HepG2 (cell line): Measurements from ENCODE around the gene PANX1. TPM values are rescaled to one million over a fixed set of nuclear protein-coding genes. Genes with fewer than 3 reads are reported as not detected.

Source experiments
- AGO2 ChIP-seq: fragments of 200-400 bp; formaldehyde crosslinking; optimal IDR thresholded peaks from 2 replicates; pipeline ENCODE3; 2017; ENCODE audit warnings: mild to moderate bottlenecking, low read depth, low read length, moderate library complexity
- CC2D1A ChIP-seq: sonication (generic); formaldehyde crosslinking; IDR thresholded peaks from 2 replicates; pipeline ENCODE4 v1.8.1; 2023; ENCODE audit warnings: mild to moderate bottlenecking, missing genetic modification reagents
- KLF16 ChIP-seq, 2 experiments: sonication (generic) in 1 of 2; formaldehyde crosslinking in 1 of 2; IDR thresholded peaks; 2 replicates each; pipeline versions ENCODE4 v1.6.1 to v1.8.0; 2016 to 2023; ENCODE audit warnings: missing genetic modification reagents in 2 of 2, missing compliant biosample characterization in 1 of 2
- MAFK ChIP-seq, 2 experiments: IDR thresholded peaks in 1 of 2; conservative IDR thresholded peaks in 1 of 2; 2 replicates each; pipeline ENCODE4 v1.6.1; 2011; ENCODE audit warnings: improper control_type of control experiment in 2 of 2, low read length in 2 of 2
- MYC ChIP-seq: sonication (generic); formaldehyde crosslinking; IDR thresholded peaks from 2 replicates; pipeline ENCODE4 v1.9.0; 2021; ENCODE audit warnings: missing genetic modification reagents, borderline replicate concordance
- NCOA2 ChIP-seq: sonication (generic); formaldehyde crosslinking; IDR thresholded peaks from 2 replicates; pipeline ENCODE4 v1.8.0; 2022; ENCODE audit warnings: inconsistent platforms
- NFKB2 ChIP-seq: sonication (generic); formaldehyde crosslinking; IDR thresholded peaks from 2 replicates; pipeline ENCODE4 v1.4.0; 2020; ENCODE audit warnings: missing genetic modification reagents, borderline replicate concordance
- PHF8 ChIP-seq: sonication (generic); formaldehyde crosslinking; IDR thresholded peaks from 2 replicates; pipeline ENCODE4 v1.5.0; 2020; ENCODE audit warnings: missing genetic modification reagents
- RNF2 ChIP-seq: fragments of 450-650 bp; conservative IDR thresholded peaks from 2 replicates; pipeline ENCODE4 v1.6.1; 2016; ENCODE audit warnings: low read depth
- SNAPC2 ChIP-seq: sonication (generic); formaldehyde crosslinking; IDR thresholded peaks from 2 replicates; pipeline ENCODE4 v1.8.1; 2022; ENCODE audit warnings: mild to moderate bottlenecking, missing genetic modification reagents
- SYNCRIP ChIP-seq: fragments of 200-400 bp; formaldehyde crosslinking; IDR thresholded peaks from 2 replicates; pipeline ENCODE4 v1.6.1; 2018; ENCODE audit warnings: mild to moderate bottlenecking, low read depth, low read length; ENCODE audit not compliant: insufficient read depth
- TOPORS ChIP-seq: sonication (generic); formaldehyde crosslinking; IDR thresholded peaks from 2 replicates; pipeline ENCODE4 v1.8.0; 2023; ENCODE audit warnings: mild to moderate bottlenecking, missing genetic modification reagents
- ZBTB20 ChIP-seq: sonication (generic); formaldehyde crosslinking; IDR thresholded peaks from 2 replicates; pipeline ENCODE4 v1.8.1; 2023; ENCODE audit warnings: missing genetic modification reagents, low read depth, mild to moderate bottlenecking, borderline replicate concordance
- ZNF253 ChIP-seq: sonication (generic); formaldehyde crosslinking; IDR thresholded peaks from 2 replicates; pipeline ENCODE4 v1.8.0; 2022; ENCODE audit warnings: mild to moderate bottlenecking, missing genetic modification reagents, borderline replicate concordance
- polyA plus RNA-seq, 8 experiments: library from polyadenylated mRNA; depleted of rRNA in 3 of 8; stranded (reverse) in 7 of 8; unstranded in 1 of 8; fragments of >200 nt; fragmentation: Illumina TruSeq in 4 of 8; extraction: Trizol in 4 of 8; gene quantifications; 2 replicates each; pipeline versions ENCODE4 v1.2.1 to v1.2.3, GENCODE V29; 2011 to 2016; ENCODE audit warnings: low read depth in 4 of 8, missing spikeins in 1 of 8, mixed read lengths in 1 of 8; ENCODE audit not compliant: insufficient read depth in 1 of 8
- total RNA-seq, 5 experiments: library from RNA; depleted of rRNA; stranded (reverse); fragments of >200 nt; fragmentation: Illumina TruSeq; extraction: Trizol; gene quantifications; 2 replicates each; pipeline ENCODE4 v1.2.3, GENCODE V29; 2016; ENCODE audit warnings: low read depth in 1 of 5
- TF ChIP-seq, protein P1 (sequence below), 2 experiments: fragments of 450-650 bp in 1 of 2; sonication (generic) in 1 of 2; formaldehyde crosslinking; IDR thresholded peaks; 2 replicates each; pipeline versions ENCODE4 v1.5.0 to v1.8.0; 2020 to 2022; ENCODE audit warnings: mild to moderate bottlenecking in 1 of 2, missing genetic modification reagents in 1 of 2
- TF ChIP-seq, protein P2 (sequence below): sonication (generic); formaldehyde crosslinking; IDR thresholded peaks from 2 replicates; pipeline ENCODE4 v1.5.0; 2020; ENCODE audit warnings: missing genetic modification reagents
- TF ChIP-seq, protein P3 (sequence below): sonication (generic); formaldehyde crosslinking; IDR thresholded peaks from 2 replicates; pipeline ENCODE4 v1.4.0; 2020; ENCODE audit warnings: missing genetic modification reagents
- TF ChIP-seq, protein P4 (sequence below): sonication (generic); formaldehyde crosslinking; IDR thresholded peaks from 2 replicates; pipeline ENCODE4 v1.5.0; 2020; ENCODE audit warnings: mild to moderate bottlenecking, missing genetic modification reagents, borderline replicate concordance
- TF ChIP-seq, protein P5 (sequence below): sonication (generic); formaldehyde crosslinking; IDR thresholded peaks from 2 replicates; pipeline ENCODE4 v1.5.0; 2020; ENCODE audit warnings: mild to moderate bottlenecking, missing genetic modification reagents

Gene PANX1
- total and polyA plus RNA-seq, 2 of the 13 experiments (the other 11 are each of a cell fraction or from before 2014, with no cell fraction given), result 8.3 to 24.8 TPM

DNA sequence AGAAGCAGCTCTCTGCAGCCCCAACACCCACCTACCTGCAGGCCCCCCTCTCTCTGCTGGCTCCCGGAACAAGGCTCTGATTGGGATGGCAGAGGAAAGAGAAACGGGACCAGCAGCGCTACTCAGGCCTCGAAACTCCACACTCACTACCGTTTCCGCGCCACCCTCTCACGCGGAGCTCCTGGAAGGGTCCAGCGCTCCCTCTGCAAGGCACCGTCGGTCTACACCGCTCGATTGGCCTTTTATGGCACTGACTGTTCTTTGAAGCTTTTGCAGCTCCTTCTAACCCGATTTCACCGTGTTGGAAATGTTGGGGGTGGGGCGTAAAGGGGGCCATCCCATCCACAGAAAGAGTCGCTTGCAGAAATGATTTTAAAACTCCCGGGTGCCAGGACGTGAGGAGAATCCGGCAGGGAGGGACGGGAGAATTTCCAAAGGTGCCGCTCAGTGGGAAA, 323 bp upstream of the PANX1 start (continued):
- TF ChIP-seq, protein P1, sequence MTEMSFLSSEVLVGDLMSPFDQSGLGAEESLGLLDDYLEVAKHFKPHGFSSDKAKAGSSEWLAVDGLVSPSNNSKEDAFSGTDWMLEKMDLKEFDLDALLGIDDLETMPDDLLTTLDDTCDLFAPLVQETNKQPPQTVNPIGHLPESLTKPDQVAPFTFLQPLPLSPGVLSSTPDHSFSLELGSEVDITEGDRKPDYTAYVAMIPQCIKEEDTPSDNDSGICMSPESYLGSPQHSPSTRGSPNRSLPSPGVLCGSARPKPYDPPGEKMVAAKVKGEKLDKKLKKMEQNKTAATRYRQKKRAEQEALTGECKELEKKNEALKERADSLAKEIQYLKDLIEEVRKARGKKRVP (CRISPR knock-in tag; IDR thresholded peaks at IDR 0.05), result peak in 1 of 2 experiments; percentile 52; a peak in 1 of 4 replicates
- TF ChIP-seq NCOA2 (CRISPR knock-in tag) (no peak), ZBTB20 (CRISPR knock-in tag) (no peak), PHF8 (CRISPR knock-in tag) (no peak), CC2D1A (CRISPR knock-in tag) (no peak), AGO2 (no peak), SYNCRIP (no peak), SNAPC2 (CRISPR knock-in tag) (no peak), KLF16 (CRISPR knock-in tag; IDR thresholded peaks at IDR 0.05) (no peak), MYC (CRISPR knock-in tag) (no peak), TOPORS (CRISPR knock-in tag) (no peak), ZNF253 (0 out of 2 replicates have a peak, but pooled peaks have one; percentile 39), RNF2 (no peak), NFKB2 (no peak; the same call in 1 of the 2 replicates), MAFK (conservative IDR thresholded peaks at IDR 0.05 in 1 of 2, IDR thresholded peaks at IDR 0.05 in 1 of 2; ENCODE audit: low read length in 2 of 2) (no peak)
- TF ChIP-seq, protein P2, sequence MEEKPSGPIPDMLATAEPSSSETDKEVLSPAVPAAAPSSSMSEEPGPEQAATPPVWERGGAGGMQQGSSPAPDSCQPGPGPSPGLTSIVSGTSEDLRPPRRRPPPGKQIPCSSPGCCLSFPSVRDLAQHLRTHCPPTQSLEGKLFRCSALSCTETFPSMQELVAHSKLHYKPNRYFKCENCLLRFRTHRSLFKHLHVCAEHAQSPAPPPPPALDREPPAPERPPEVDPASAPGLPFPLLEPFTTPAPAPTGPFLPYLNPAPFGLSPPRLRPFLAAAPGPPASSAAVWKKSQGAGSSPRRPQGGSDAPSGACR (CRISPR knock-in tag), result no peak
- TF ChIP-seq, protein P3, sequence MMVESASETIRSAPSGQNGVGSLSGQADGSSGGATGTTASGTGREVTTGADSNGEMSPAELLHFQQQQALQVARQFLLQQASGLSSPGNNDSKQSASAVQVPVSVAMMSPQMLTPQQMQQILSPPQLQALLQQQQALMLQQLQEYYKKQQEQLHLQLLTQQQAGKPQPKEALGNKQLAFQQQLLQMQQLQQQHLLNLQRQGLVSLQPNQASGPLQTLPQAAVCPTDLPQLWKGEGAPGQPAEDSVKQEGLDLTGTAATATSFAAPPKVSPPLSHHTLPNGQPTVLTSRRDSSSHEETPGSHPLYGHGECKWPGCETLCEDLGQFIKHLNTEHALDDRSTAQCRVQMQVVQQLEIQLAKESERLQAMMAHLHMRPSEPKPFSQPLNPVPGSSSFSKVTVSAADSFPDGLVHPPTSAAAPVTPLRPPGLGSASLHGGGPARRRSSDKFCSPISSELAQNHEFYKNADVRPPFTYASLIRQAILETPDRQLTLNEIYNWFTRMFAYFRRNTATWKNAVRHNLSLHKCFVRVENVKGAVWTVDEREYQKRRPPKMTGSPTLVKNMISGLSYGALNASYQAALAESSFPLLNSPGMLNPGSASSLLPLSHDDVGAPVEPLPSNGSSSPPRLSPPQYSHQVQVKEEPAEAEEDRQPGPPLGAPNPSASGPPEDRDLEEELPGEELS, result no peak; the same call in 1 of the 2 replicates
- TF ChIP-seq, protein P4, sequence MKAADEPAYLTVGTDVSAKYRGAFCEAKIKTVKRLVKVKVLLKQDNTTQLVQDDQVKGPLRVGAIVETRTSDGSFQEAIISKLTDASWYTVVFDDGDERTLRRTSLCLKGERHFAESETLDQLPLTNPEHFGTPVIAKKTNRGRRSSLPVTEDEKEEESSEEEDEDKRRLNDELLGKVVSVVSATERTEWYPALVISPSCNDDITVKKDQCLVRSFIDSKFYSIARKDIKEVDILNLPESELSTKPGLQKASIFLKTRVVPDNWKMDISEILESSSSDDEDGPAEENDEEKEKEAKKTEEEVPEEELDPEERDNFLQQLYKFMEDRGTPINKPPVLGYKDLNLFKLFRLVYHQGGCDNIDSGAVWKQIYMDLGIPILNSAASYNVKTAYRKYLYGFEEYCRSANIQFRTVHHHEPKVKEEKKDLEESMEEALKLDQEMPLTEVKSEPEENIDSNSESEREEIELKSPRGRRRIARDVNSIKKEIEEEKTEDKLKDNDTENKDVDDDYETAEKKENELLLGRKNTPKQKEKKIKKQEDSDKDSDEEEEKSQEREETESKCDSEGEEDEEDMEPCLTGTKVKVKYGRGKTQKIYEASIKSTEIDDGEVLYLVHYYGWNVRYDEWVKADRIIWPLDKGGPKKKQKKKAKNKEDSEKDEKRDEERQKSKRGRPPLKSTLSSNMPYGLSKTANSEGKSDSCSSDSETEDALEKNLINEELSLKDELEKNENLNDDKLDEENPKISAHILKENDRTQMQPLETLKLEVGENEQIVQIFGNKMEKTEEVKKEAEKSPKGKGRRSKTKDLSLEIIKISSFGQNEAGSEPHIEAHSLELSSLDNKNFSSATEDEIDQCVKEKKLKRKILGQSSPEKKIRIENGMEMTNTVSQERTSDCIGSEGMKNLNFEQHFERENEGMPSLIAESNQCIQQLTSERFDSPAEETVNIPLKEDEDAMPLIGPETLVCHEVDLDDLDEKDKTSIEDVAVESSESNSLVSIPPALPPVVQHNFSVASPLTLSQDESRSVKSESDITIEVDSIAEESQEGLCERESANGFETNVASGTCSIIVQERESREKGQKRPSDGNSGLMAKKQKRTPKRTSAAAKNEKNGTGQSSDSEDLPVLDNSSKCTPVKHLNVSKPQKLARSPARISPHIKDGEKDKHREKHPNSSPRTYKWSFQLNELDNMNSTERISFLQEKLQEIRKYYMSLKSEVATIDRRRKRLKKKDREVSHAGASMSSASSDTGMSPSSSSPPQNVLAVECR (CRISPR knock-in tag), result no peak
- TF ChIP-seq, protein P5, sequence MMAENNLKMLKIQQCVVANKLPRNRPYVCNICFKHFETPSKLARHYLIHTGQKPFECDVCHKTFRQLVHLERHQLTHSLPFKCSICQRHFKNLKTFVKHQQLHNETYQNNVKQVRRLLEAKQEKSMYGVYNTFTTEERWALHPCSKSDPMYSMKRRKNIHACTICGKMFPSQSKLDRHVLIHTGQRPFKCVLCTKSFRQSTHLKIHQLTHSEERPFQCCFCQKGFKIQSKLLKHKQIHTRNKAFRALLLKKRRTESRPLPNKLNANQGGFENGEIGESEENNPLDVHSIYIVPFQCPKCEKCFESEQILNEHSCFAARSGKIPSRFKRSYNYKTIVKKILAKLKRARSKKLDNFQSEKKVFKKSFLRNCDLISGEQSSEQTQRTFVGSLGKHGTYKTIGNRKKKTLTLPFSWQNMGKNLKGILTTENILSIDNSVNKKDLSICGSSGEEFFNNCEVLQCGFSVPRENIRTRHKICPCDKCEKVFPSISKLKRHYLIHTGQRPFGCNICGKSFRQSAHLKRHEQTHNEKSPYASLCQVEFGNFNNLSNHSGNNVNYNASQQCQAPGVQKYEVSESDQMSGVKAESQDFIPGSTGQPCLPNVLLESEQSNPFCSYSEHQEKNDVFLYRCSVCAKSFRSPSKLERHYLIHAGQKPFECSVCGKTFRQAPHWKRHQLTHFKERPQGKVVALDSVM, result peak; percentile 45; the same call in 1 of the 2 replicates
